ENCODE results near the gene ADAMTS2. TPM values are rescaled to one million over a fixed set of nuclear protein-coding genes. Genes with fewer than 3 reads are reported as not detected.

Gene ADAMTS2
- total RNA-seq = 49.3 TPM

GRCh38 chr5:179345433-179346321 lies at the start of gene ADAMTS2:
TSS of gene ADAMTS2 (minus strand) at chr5:179345461. CDS start at chr5:179345328, 133 bp downstream.
- DNase-seq = peak; percentile 38

GRCh38 chr5:179393078-179393477 lies 47.8 kb upstream of the ADAMTS2 start:
- no peak for DNase-seq

- no peak for DNase-seq
Observed at GRCh38 chr5:179387151-179388110, 42.2 kb upstream of the ADAMTS2 start.

- DNase-seq = no peak
Observed at GRCh38 chr5:179385914-179386313, 40.7 kb upstream of the ADAMTS2 start.

- DNase-seq = no peak
Observed at GRCh38 chr5:179382486-179382885, 37.2 kb upstream of the ADAMTS2 start.

- no peak for DNase-seq
Observed at GRCh38 chr5:179381691-179382090, 36.4 kb upstream of the ADAMTS2 start.

- DNase-seq = no peak
Observed at GRCh38 chr5:179380211-179381035, 35.2 kb upstream of the ADAMTS2 start.

- DNase-seq = no peak
Observed at GRCh38 chr5:179379321-179379890, 34.1 kb upstream of the ADAMTS2 start.

- DNase-seq = peak; percentile 57
Observed at GRCh38 chr5:179378441-179379271, 33.4 kb upstream of the ADAMTS2 start.

- DNase-seq = no peak
Observed at GRCh38 chr5:179378116-179378440, 32.8 kb upstream of the ADAMTS2 start.

GRCh38 chr5:179377421-179378115 lies 32.3 kb upstream of the ADAMTS2 start:
- DNase-seq = no peak

GRCh38 chr5:179376701-179377420 lies 31.6 kb upstream of the ADAMTS2 start:
- DNase-seq = no peak

- DNase-seq = no peak
Observed at GRCh38 chr5:179375831-179376365, 30.6 kb upstream of the ADAMTS2 start.

- no peak for DNase-seq
Observed at GRCh38 chr5:179375236-179375685, 30.0 kb upstream of the ADAMTS2 start.

GRCh38 chr5:179374506-179375235 lies 29.4 kb upstream of the ADAMTS2 start:
- DNase-seq = no peak

GRCh38 chr5:179373961-179374505 lies 28.8 kb upstream of the ADAMTS2 start:
- DNase-seq = no peak

- DNase-seq = no peak
Observed at GRCh38 chr5:179373101-179373934, 28.1 kb upstream of the ADAMTS2 start.

Data from skin of body (tissue), 2 donors.